CD4-positive, alpha-beta memory T cell (primary cell): ENCODE data around the gene SKIC2. TPM values are rescaled to one million over a fixed set of nuclear protein-coding genes. Genes with fewer than 3 reads are reported as not detected.
A peak's percentile ranks its signal among the peaks of the same experiment; 100 is the strongest.

Experiments
- CTCF ChIA-PET: fragments of 350-600 bp; sonication (Branson Sonifier 250); formaldehyde crosslinking; loops from one replicate; lab custom pipeline; 2021; ENCODE audit warnings: inconsistent platforms; ENCODE audit not compliant: partially characterized antibody; lab: Charles Lee
- POLR2A ChIA-PET: fragments of 350-600 bp; sonication (Branson Sonifier 250); formaldehyde crosslinking; loops from one replicate; lab custom pipeline; 2021; ENCODE audit not compliant: partially characterized antibody; lab: Charles Lee
- DNase-seq, 5 donors: peaks; one replicate each; pipeline versions ENCODE4 v3.0.0 to v3.0.0-alpha.2; 2020 to 2022; ENCODE audit warnings: mixed read lengths in 1 of 5
- H3K27ac ChIP-seq: one replicate; pipeline ENCODE4 v1.7.0; 2013; ENCODE audit warnings: low read depth, low read length
- H3K27me3 ChIP-seq: 2 replicates; pipeline ENCODE4 v1.7.0; 2013; ENCODE audit warnings: mild to moderate bottlenecking, low read length, moderate library complexity; ENCODE audit not compliant: insufficient read depth
- H3K36me3 ChIP-seq: 2 replicates; pipeline ENCODE4 v1.7.0; 2013; ENCODE audit warnings: mild to moderate bottlenecking, low read length, moderate library complexity; ENCODE audit not compliant: insufficient read depth
- H3K4me1 ChIP-seq: 2 replicates; pipeline ENCODE4 v1.7.0; 2013; ENCODE audit warnings: mild to moderate bottlenecking, low read length, moderate library complexity; ENCODE audit not compliant: insufficient read depth
- H3K4me3 ChIP-seq, 2 donors: one replicate each; pipeline ENCODE4 v1.7.0; 2013; ENCODE audit warnings: low read length in 2 of 2, mild to moderate bottlenecking in 1 of 2
- H3K9me3 ChIP-seq, 2 donors: one replicate each; pipeline ENCODE4 v1.7.0; 2013; ENCODE audit warnings: low read length in 2 of 2, control low read depth in 1 of 2; ENCODE audit not compliant: control insufficient read depth in 1 of 2
- H3K27ac Mint-ChIP-seq, 7 donors: one replicate each; pipeline ENCODE4 v1.8.0; 2020 to 2021; ENCODE audit warnings: mixed read lengths in 7 of 7, mild to moderate bottlenecking in 6 of 7, inconsistent platforms in 3 of 7, moderate library complexity in 3 of 7
- H3K27me3 Mint-ChIP-seq, 2 donors: one replicate each; pipeline ENCODE4 v1.8.0; 2020 to 2021; ENCODE audit warnings: mixed read lengths in 2 of 2
- H3K36me3 Mint-ChIP-seq, 2 donors: one replicate each; pipeline ENCODE4 v1.8.0; 2020 to 2021; ENCODE audit warnings: mixed read lengths in 2 of 2, inconsistent platforms in 1 of 2, mild to moderate bottlenecking in 1 of 2
- H3K4me1 Mint-ChIP-seq, 4 donors: one replicate each; pipeline ENCODE4 v1.8.0; 2020 to 2021; ENCODE audit warnings: mixed read lengths in 4 of 4, mild to moderate bottlenecking in 1 of 4
- H3K4me3 Mint-ChIP-seq, 8 donors: one replicate each; pipeline ENCODE4 v1.8.0; 2020 to 2021; ENCODE audit warnings: mixed read lengths in 8 of 8, mild to moderate bottlenecking in 7 of 8, moderate library complexity in 6 of 8, inconsistent platforms in 3 of 8
- H3K9me3 Mint-ChIP-seq, 8 donors: one replicate each; pipeline ENCODE4 v1.8.0; 2020 to 2021; ENCODE audit warnings: mixed read lengths in 8 of 8, mild to moderate bottlenecking in 5 of 8, inconsistent platforms in 3 of 8, moderate library complexity in 1 of 8
- intact Hi-C: fragments of 100-400 bp; cut with micrococcal nuclease; formaldehyde crosslinking; loops from one replicate; pipeline ENCODE4 v1.15.1; 2023
- polyA plus RNA-seq, 2 donors: library from polyadenylated mRNA; unstranded; fragments of 300-500 nt; fragmentation: Illumina TruSeq; gene quantifications; one replicate each; pipeline ENCODE4 v1.2.3, GENCODE V29; 2021
- total RNA-seq, 2 experiments: library from RNA; stranded (reverse); gene quantifications; one replicate each; pipeline ENCODE4 v1.2.3, GENCODE V29; 2021

The SKIC2 gene
- total and polyA plus RNA-seq, 4 experiments from 2014 or later, result 21.8 to 119 (median 70.0) TPM

- Mint-ChIP-seq H3K4me3 (no peak overlapping the region), H3K27me3 (peaks cover 5 to 6% of the 10 kb centered on the region in 2 donors), H3K27ac (no peak overlapping the region), H3K36me3 (no peaks in the 10 kb centered on the region), H3K4me1 (peaks cover 0 to 1% (median 0%) of the 10 kb centered on the region in 4 donors), H3K9me3 (no peaks in the 10 kb centered on the region)
- no peak overlapping the region for H3K27ac ChIP-seq
- H3K27me3 ChIP-seq, result no peaks in the 10 kb centered on the region
- DNase-seq, result no peak
- no peaks in the 10 kb centered on the region for H3K4me1 ChIP-seq
- ChIA-PET CTCF (no interaction called here), POLR2A (interaction anchor here (1.1 kb wide), 1 partner anchor 13 kb away, joined by 3 read pairs; no protein-coding TSS in a partner anchor)
- H3K36me3 ChIP-seq, result no peaks in the 10 kb centered on the region
- intact Hi-C loops, result no loop called here
- no peaks in the 10 kb centered on the region for H3K9me3 ChIP-seq
- no peak overlapping the region for H3K4me3 ChIP-seq
Observed at GRCh38 chr6:31919624-31920303, 39.2 kb upstream of the SKIC2 start.

- Mint-ChIP-seq H3K27ac (no peak overlapping the region), H3K36me3 (no peaks in the 10 kb centered on the region), H3K4me1 (no peaks in the 10 kb centered on the region), H3K4me3 (no peak overlapping the region), H3K9me3 (no peaks in the 10 kb centered on the region), H3K27me3 (peaks cover 0 to 3% of the 10 kb centered on the region in 2 donors)
- POLR2A ChIA-PET, result no interaction called here
- no peak overlapping the region for H3K27ac ChIP-seq
- H3K4me1 ChIP-seq, result no peaks in the 10 kb centered on the region
- DNase-seq, result no peak
- H3K36me3 ChIP-seq, result no peaks in the 10 kb centered on the region
- intact Hi-C loops, result no loop called here
- CTCF ChIA-PET, result interaction anchor here (1.5 kb wide), 1 partner anchor 32 kb away, joined by 5 read pairs; no protein-coding TSS in a partner anchor
- H3K27me3 ChIP-seq, result no peaks in the 10 kb centered on the region
- no peak overlapping the region for H3K4me3 ChIP-seq
- no peaks in the 10 kb centered on the region for H3K9me3 ChIP-seq
Observed at GRCh38 chr6:31920811-31921210, 38.2 kb upstream of the SKIC2 start.

GRCh38 chr6:31922942-31923341, 36.0 kb upstream of the SKIC2 start:
- Mint-ChIP-seq H3K36me3 (no peaks in the 10 kb centered on the region), H3K4me1 (no peaks in the 10 kb centered on the region), H3K27ac (peak overlapping the region in 1 of 7 donors; percentile 7), H3K27me3 (no peaks in the 10 kb centered on the region), H3K9me3 (no peaks in the 10 kb centered on the region), H3K4me3 (no peak overlapping the region)
- ChIA-PET CTCF (interaction anchor here (1.3 to 1.5 kb wide), 2 partner anchors 33 to 193 kb away, joined by 3 to 4 read pairs; no protein-coding TSS in a partner anchor), POLR2A (no interaction called here)
- intact Hi-C loops, result no loop called here
- Histone ChIP-seq H3K4me1 (no peaks in the 10 kb centered on the region), H3K27me3 (no peaks in the 10 kb centered on the region), H3K27ac (no peak overlapping the region), H3K36me3 (no peaks in the 10 kb centered on the region), H3K4me3 (no peak overlapping the region), H3K9me3 (no peaks in the 10 kb centered on the region)
- peak in 1 of 5 donors; percentile 19 for DNase-seq

GRCh38 chr6:31927242-31927862, 31.6 kb upstream of the SKIC2 start, which contains the start of gene C2:
C2 (plus strand) TSS chr6:31927717; CDS start chr6:31927753, 36 bp downstream.
- intact Hi-C loops, result no loop called here
- Mint-ChIP-seq H3K27ac (no peak within 1 kb of the TSS), H3K4me1 (no peaks in the 10 kb centered on the region)

GRCh38 chr6:31927863-31928671, 30.9 kb upstream of the SKIC2 start:
- no peak for DNase-seq
- no peaks in the 10 kb centered on the region for H3K36me3 ChIP-seq
- H3K4me3 ChIP-seq, result no peak overlapping the region
- Mint-ChIP-seq H3K36me3 (no peaks in the 10 kb centered on the region), H3K27ac (no peak overlapping the region), H3K4me1 (no peaks in the 10 kb centered on the region), H3K9me3 (no peaks in the 10 kb centered on the region), H3K4me3 (no peak overlapping the region), H3K27me3 (peaks cover 0 to 1% of the 10 kb centered on the region in 2 donors)
- ChIA-PET POLR2A (no interaction called here), CTCF (no interaction called here)
- no peaks in the 10 kb centered on the region for H3K27me3 ChIP-seq
- H3K27ac ChIP-seq, result no peak overlapping the region
- no peaks in the 10 kb centered on the region for H3K4me1 ChIP-seq
- intact Hi-C loops, result no loop called here
- no peaks in the 10 kb centered on the region for H3K9me3 ChIP-seq

More at GRCh38 chr6:31927242-31927862, 31.6 kb upstream of the SKIC2 start, which contains the start of gene C2:
- Histone ChIP-seq H3K27ac (no peak within 1 kb of the TSS), H3K4me3 (no peak within 1 kb of the TSS), H3K9me3 (no peaks in the 10 kb centered on the region), H3K27me3 (no peaks in the 10 kb centered on the region), H3K4me1 (no peaks in the 10 kb centered on the region), H3K36me3 (no peaks in the 10 kb centered on the region)
- CTCF ChIA-PET, result no interaction called here
- no peak for DNase-seq
- no peak within 1 kb of the TSS for H3K4me3 Mint-ChIP-seq
- peaks cover 0 to 1% of the 10 kb centered on the region in 2 donors for H3K27me3 Mint-ChIP-seq
- no peaks in the 10 kb centered on the region for H3K36me3 Mint-ChIP-seq
- POLR2A ChIA-PET, result no interaction called here
- no peaks in the 10 kb centered on the region for H3K9me3 Mint-ChIP-seq

GRCh38 chr6:31928672-31928939, 30.4 kb upstream of the SKIC2 start:
- Histone ChIP-seq H3K9me3 (no peaks in the 10 kb centered on the region), H3K4me1 (no peaks in the 10 kb centered on the region), H3K4me3 (no peak overlapping the region), H3K27ac (no peak overlapping the region), H3K36me3 (no peaks in the 10 kb centered on the region), H3K27me3 (no peaks in the 10 kb centered on the region)
- Mint-ChIP-seq H3K27me3 (peaks cover 0 to 1% of the 10 kb centered on the region in 2 donors), H3K9me3 (no peaks in the 10 kb centered on the region), H3K4me3 (no peak overlapping the region), H3K36me3 (no peaks in the 10 kb centered on the region), H3K4me1 (no peaks in the 10 kb centered on the region), H3K27ac (no peak overlapping the region)
- CTCF ChIA-PET, result no interaction called here
- POLR2A ChIA-PET, result no interaction called here
- DNase-seq, result no peak
- intact Hi-C loops, result no loop called here

- Mint-ChIP-seq H3K36me3 (no peaks in the 10 kb centered on the region), H3K4me1 (no peaks in the 10 kb centered on the region), H3K9me3 (no peaks in the 10 kb centered on the region), H3K27ac (peak overlapping the region in 1 of 7 donors; percentile 63), H3K4me3 (no peak overlapping the region), H3K27me3 (peaks cover 0 to 3% of the 10 kb centered on the region in 2 donors)
- intact Hi-C loops, result no loop called here
- CTCF ChIA-PET, result no interaction called here
- Histone ChIP-seq H3K4me3 (no peak overlapping the region), H3K27ac (no peak overlapping the region), H3K27me3 (no peaks in the 10 kb centered on the region), H3K4me1 (no peaks in the 10 kb centered on the region), H3K9me3 (no peaks in the 10 kb centered on the region), H3K36me3 (no peaks in the 10 kb centered on the region)
- no peak for DNase-seq
- POLR2A ChIA-PET, result no interaction called here
Observed at GRCh38 chr6:31930962-31931361, 28.0 kb upstream of the SKIC2 start.
